Transverse colon (tissue), 4 donors: Measurements from ENCODE around the gene ASTE1.

Source experiments
- CTCF ChIP-seq, 5 experiments: fragments of 200-600 bp in 3 of 5; fragments of 450-650 bp in 2 of 5; sonication (generic) in 3 of 5; IDR thresholded peaks; 1 replicate in 2 of 5; 2 replicates in 3 of 5; pipeline ENCODE4 v1.5.1; 2016 to 2017; ENCODE audit warnings: antibody characterized with exemption in 5 of 5, inconsistent platforms in 3 of 5, mild to moderate bottlenecking in 2 of 5, moderate library complexity in 1 of 5
- EP300 ChIP-seq: sonication (generic); formaldehyde crosslinking; IDR thresholded peaks from one replicate; pipeline ENCODE4 v1.6.1; 2017; ENCODE audit warnings: antibody characterized with exemption, low read depth
- POLR2A ChIP-seq: fragments of 450-650 bp; IDR thresholded peaks from one replicate; pipeline ENCODE4 v1.6.1; 2016; ENCODE audit warnings: antibody characterized with exemption, mild to moderate bottlenecking, moderate library complexity
- POLR2AphosphoS5 ChIP-seq, 3 donors: sonication (generic); formaldehyde crosslinking; IDR thresholded peaks; one replicate each; pipeline ENCODE4 v1.6.1; 2016; ENCODE audit warnings: antibody characterized with exemption in 3 of 3

- TF ChIP-seq CTCF (IDR thresholded peaks at IDR 0.05) (no peak), POLR2A (no peak), EP300 (no peak), POLR2AphosphoS5 (IDR thresholded peaks at IDR 0.05) (no peak)
These were observed 47.5 kb downstream of the ASTE1 start for GRCh38 chr3:130979117-130979516.
